ENCODE data around the gene CCDC89. TPM values are rescaled to one million over a fixed set of nuclear protein-coding genes. Genes with fewer than 3 reads are reported as not detected.

Gene CCDC89
- total and polyA plus RNA-seq, 2 of the 13 experiments (the other 11 are each of a cell fraction or from before 2014, with no cell fraction given) = 0.13 to 0.38 TPM

DNA sequence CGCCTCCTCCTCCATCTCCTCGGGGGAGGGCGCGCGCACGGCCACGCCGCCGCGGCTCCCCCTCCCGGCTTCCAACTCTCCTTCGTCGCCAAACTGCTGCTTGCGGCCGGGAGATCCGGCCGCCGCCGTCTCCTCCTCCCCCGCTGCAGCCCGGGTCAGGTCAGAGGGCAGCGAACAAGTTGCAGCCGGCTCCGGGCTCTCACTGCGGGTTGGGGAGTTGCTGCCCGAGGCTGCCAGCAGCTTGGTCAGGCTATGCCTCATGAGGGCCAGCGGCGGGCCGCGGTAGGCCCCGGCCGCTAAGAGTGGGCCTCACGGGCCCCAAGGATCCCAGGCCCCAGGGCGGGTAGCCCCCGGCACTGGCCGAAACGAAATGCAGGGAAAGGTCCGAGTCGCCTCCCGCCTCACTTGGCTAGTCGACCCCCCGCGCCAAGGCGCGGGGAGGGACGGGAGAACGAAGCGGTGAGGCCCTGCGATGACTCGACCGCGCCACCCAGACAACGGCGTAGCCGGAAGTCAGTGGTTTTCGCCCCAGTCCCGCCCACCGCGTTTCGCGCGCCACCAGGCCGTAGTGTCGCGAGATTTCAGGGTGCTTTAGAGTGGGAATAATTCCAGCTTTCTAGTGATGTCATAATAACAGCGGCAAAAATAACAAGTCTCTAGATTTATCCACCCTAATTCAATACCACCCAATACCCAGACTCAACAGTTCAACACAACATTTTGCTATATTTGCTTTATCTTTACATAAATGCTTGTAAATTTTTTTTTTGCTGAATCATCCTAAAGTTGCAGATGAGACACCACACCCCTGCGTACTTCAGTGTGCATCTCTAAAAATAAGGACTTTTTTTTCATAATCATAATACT, 21.1 kb downstream of the CCDC89 start, which contains the start of gene CREBZF (continued):
- TF ChIP-seq HNRNPL (IDR thresholded peaks at IDR 0.05; ENCODE audit: low read depth, low read length) (peak; percentile 38; the same call in 1 of the 2 replicates), AKAP8 (CRISPR knock-in tag; IDR thresholded peaks at IDR 0.05) (no peak), ZFP36L1 (CRISPR knock-in tag; IDR thresholded peaks at IDR 0.05) (0 out of 2 replicates have a peak, but pooled peaks have one; percentile 58), KDM3A (CRISPR knock-in tag; IDR thresholded peaks at IDR 0.05; ENCODE audit: low read depth) (peak; percentile 18; the same call in 1 of the 2 replicates), ZNF780A (CRISPR knock-in tag; IDR thresholded peaks at IDR 0.05) (no peak), CHD4 (IDR thresholded peaks at IDR 0.05; ENCODE audit: borderline replicate concordance, low read length) (no peak), SPEN (CRISPR knock-in tag; IDR thresholded peaks at IDR 0.05; ENCODE audit: low read depth) (peak; percentile 92), ARID5B (CRISPR knock-in tag; IDR thresholded peaks at IDR 0.05) (peak; percentile 40; the same call in 1 of the 2 replicates), SMAD1 (CRISPR knock-in tag; IDR thresholded peaks at IDR 0.05; ENCODE audit: borderline replicate concordance, low read depth) (peak; percentile 67; the same call in 1 of the 2 replicates), ZNF652 (CRISPR knock-in tag; IDR thresholded peaks at IDR 0.05; ENCODE audit: borderline replicate concordance, low read depth) (no peak; the same call in 1 of the 2 replicates), MEIS1 (CRISPR knock-in tag; IDR thresholded peaks at IDR 0.05; ENCODE audit: borderline replicate concordance) (0 out of 2 replicates have a peak, but pooled peaks have one; percentile 44), NFE2L1 (CRISPR knock-in tag; IDR thresholded peaks at IDR 0.05; ENCODE audit: borderline replicate concordance) (peak; percentile 86; the same call in 1 of the 2 replicates), ZNF7 (CRISPR knock-in tag; IDR thresholded peaks at IDR 0.05) (no peak)
- TF ChIP-seq, protein P1, sequence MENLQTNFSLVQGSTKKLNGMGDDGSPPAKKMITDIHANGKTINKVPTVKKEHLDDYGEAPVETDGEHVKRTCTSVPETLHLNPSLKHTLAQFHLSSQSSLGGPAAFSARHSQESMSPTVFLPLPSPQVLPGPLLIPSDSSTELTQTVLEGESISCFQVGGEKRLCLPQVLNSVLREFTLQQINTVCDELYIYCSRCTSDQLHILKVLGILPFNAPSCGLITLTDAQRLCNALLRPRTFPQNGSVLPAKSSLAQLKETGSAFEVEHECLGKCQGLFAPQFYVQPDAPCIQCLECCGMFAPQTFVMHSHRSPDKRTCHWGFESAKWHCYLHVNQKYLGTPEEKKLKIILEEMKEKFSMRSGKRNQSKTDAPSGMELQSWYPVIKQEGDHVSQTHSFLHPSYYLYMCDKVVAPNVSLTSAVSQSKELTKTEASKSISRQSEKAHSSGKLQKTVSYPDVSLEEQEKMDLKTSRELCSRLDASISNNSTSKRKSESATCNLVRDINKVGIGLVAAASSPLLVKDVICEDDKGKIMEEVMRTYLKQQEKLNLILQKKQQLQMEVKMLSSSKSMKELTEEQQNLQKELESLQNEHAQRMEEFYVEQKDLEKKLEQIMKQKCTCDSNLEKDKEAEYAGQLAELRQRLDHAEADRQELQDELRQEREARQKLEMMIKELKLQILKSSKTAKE (CRISPR knock-in tag; IDR thresholded peaks at IDR 0.05; ENCODE audit: borderline replicate concordance) = no peak
- TF ChIP-seq, protein P2, sequence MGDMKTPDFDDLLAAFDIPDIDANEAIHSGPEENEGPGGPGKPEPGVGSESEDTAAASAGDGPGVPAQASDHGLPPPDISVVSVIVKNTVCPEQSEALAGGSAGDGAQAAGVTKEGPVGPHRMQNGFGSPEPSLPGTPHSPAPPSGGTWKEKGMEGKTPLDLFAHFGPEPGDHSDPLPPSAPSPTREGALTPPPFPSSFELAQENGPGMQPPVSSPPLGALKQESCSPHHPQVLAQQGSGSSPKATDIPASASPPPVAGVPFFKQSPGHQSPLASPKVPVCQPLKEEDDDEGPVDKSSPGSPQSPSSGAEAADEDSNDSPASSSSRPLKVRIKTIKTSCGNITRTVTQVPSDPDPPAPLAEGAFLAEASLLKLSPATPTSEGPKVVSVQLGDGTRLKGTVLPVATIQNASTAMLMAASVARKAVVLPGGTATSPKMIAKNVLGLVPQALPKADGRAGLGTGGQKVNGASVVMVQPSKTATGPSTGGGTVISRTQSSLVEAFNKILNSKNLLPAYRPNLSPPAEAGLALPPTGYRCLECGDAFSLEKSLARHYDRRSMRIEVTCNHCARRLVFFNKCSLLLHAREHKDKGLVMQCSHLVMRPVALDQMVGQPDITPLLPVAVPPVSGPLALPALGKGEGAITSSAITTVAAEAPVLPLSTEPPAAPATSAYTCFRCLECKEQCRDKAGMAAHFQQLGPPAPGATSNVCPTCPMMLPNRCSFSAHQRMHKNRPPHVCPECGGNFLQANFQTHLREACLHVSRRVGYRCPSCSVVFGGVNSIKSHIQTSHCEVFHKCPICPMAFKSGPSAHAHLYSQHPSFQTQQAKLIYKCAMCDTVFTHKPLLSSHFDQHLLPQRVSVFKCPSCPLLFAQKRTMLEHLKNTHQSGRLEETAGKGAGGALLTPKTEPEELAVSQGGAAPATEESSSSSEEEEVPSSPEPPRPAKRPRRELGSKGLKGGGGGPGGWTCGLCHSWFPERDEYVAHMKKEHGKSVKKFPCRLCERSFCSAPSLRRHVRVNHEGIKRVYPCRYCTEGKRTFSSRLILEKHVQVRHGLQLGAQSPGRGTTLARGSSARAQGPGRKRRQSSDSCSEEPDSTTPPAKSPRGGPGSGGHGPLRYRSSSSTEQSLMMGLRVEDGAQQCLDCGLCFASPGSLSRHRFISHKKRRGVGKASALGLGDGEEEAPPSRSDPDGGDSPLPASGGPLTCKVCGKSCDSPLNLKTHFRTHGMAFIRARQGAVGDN (CRISPR knock-in tag; IDR thresholded peaks at IDR 0.05) = peak; percentile 92
- TF ChIP-seq, protein P3, sequence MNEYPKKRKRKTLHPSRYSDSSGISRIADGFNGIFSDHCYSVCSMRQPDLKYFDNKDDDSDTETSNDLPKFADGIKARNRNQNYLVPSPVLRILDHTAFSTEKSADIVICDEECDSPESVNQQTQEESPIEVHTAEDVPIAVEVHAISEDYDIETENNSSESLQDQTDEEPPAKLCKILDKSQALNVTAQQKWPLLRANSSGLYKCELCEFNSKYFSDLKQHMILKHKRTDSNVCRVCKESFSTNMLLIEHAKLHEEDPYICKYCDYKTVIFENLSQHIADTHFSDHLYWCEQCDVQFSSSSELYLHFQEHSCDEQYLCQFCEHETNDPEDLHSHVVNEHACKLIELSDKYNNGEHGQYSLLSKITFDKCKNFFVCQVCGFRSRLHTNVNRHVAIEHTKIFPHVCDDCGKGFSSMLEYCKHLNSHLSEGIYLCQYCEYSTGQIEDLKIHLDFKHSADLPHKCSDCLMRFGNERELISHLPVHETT (CRISPR knock-in tag; conservative IDR thresholded peaks at IDR 0.05) = no peak

All from HepG2 (cell line).